Activated T-cell treated with anti-CD3 and anti-CD28 coated beads, Interleukin-2, amount 50 U/mL, for 24 hours (primary cell): ENCODE measurements around the gene XRCC4.
"Not testable (repeated sequence)": the region's sequence is repeated elsewhere in the genome, so short reads cannot be mapped to it uniquely, and the experiment has no call there.

Experiments
- DNase-seq: peaks from one replicate; pipeline ENCODE4 v3.0.0-alpha.2; 2020
- H3K27ac Mint-ChIP-seq: 2 replicates; pipeline ENCODE4 v1.8.0; 2020; ENCODE audit warnings: mild to moderate bottlenecking, mixed read lengths
- H3K27me3 Mint-ChIP-seq: 2 replicates; pipeline ENCODE4 v1.8.0; 2020; ENCODE audit warnings: mixed read lengths
- H3K36me3 Mint-ChIP-seq: 2 replicates; pipeline ENCODE4 v1.8.0; 2020; ENCODE audit warnings: low read depth, mixed read lengths
- H3K4me1 Mint-ChIP-seq: 2 replicates; pipeline ENCODE4 v1.8.0; 2020; ENCODE audit warnings: low read depth, mixed read lengths
- H3K4me3 Mint-ChIP-seq: 2 replicates; pipeline ENCODE4 v1.8.0; 2020; ENCODE audit warnings: mild to moderate bottlenecking, moderate library complexity, mixed read lengths
- H3K9me3 Mint-ChIP-seq: 2 replicates; pipeline ENCODE4 v1.8.0; 2020; ENCODE audit warnings: mixed read lengths

XRCC4 gene

DNA sequence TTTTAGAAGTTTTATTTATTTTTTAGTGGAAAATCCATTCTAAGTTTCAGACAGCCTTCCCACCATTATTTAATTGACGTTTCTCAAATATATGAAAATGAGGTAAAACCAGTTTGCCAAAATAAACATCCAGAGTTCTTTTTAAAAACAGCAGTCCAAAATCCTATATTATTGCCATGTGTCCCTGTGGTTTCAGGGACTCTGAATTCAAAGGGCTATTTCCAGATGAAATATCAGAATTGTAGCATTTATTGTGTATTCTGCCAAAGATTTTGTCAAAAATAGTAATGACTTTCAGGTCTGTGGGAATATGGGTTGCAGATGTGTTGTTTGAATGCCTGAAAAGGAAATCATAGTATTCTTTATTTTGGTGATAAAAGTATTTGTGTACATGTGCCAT is 41.6 kb downstream of the XRCC4 start:
- Mint-ChIP-seq H3K4me1 (no peaks in the 10 kb centered on the region), H3K9me3 (peaks cover 5% of the 10 kb centered on the region), H3K4me3 (no peak overlapping the region), H3K36me3 (peaks cover 39% of the 10 kb centered on the region), H3K27me3 (no peaks in the 10 kb centered on the region), H3K27ac (no peak overlapping the region)
- DNase-seq = no peak

DNA sequence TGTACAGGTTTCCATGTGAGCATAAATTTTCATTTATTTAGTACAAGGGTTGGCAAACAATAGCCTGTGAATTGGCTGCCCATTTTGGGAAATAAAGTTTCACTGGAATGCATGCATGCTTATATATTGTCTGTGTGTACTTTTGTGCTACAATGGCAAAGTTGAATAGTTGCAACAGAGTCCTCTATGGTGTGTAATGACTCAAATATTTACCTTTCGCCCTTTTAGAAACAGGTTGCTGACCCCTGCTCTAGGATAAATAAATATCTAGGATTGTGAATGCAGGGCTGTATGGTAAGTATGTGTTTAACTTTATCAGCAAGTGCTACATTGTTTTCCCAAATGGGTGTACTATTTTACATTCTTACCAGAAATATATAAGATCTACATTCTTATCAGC is 47.2 kb downstream of the XRCC4 start:
- H3K9me3 Mint-ChIP-seq = peaks cover 5% of the 10 kb centered on the region
- H3K4me3 Mint-ChIP-seq = no peak overlapping the region
- no peaks in the 10 kb centered on the region for H3K4me1 Mint-ChIP-seq
- H3K36me3 Mint-ChIP-seq = peaks cover 23% of the 10 kb centered on the region
- no peak overlapping the region for H3K27ac Mint-ChIP-seq
- DNase-seq = no peak
- no peaks in the 10 kb centered on the region for H3K27me3 Mint-ChIP-seq

DNA sequence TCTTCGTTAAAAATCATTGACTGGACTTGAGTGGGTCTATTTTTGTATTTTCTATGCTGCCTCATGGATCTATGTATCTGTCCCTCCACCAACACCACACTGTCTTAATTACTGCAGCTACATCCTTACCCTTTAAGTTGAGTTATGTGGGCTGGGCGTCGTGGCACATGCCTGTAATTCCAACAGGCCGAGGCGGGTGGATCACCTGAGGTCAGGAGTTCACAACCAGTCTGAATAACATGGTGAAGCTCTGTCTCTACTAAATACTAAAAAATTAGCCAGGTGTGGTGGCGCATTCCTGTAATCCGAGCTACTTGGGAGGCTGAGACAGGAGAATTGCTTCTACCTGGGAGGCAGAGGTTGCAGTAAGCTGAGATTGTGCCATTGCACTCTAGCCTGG is 48.2 kb downstream of the XRCC4 start:
- Mint-ChIP-seq H3K27ac (no peak overlapping the region), H3K4me1 (no peaks in the 10 kb centered on the region), H3K27me3 (no peaks in the 10 kb centered on the region), H3K4me3 (no peak overlapping the region), H3K36me3 (peaks cover 29% of the 10 kb centered on the region), H3K9me3 (peaks cover 5% of the 10 kb centered on the region)
- no peak for DNase-seq

DNA sequence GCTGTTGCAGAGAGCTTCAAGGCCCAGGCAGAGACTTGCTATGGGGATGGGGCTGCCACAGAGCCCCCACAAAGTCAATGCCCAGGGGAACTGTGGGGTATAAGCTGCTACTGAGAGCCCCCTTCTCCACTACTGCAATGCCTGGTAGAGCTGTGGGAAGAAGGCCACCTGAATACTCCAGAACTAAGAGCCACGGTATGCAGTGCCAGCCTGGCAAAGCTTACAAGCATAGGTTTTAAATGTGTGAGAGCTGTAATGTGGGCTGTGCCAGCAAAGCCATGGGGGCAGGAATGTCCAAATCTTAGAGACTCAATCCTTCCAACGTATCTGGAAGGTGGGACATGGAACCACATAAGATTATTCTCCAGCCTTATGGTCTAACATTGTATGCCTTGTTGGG is 49.2 kb downstream of the XRCC4 start:
- no peak overlapping the region for H3K27ac Mint-ChIP-seq
- peaks cover 11% of the 10 kb centered on the region for H3K9me3 Mint-ChIP-seq
- H3K4me3 Mint-ChIP-seq = no peak overlapping the region
- no peaks in the 10 kb centered on the region for H3K27me3 Mint-ChIP-seq
- H3K4me1 Mint-ChIP-seq = no peaks in the 10 kb centered on the region
- no peak for DNase-seq
- peaks cover 32% of the 10 kb centered on the region for H3K36me3 Mint-ChIP-seq

DNA sequence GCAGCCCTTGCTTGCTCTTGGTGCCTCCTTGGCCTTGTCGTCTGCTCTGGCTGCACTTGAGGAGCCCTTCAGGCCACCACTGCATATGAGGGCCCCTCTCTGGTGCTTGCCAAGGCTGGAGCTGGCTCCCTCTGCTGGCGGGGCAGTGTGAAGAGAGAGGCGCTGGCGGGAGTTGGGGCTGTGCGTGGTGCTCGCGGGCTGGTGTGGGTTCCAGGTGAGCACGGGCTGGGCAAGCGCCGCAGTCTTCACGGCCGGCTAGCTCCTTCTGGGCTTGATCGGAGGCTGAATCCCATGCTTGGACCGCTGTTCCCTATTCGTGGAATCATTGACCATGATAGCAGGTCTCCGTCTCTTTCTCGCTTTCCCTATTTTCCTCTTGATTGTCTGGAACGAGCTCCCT is 56.5 kb downstream of the XRCC4 start:
- Mint-ChIP-seq H3K27me3 (no peaks in the 10 kb centered on the region), H3K36me3 (peaks cover 46% of the 10 kb centered on the region), H3K4me3 (no peak overlapping the region), H3K9me3 (peaks cover 17% of the 10 kb centered on the region), H3K4me1 (no peaks in the 10 kb centered on the region), H3K27ac (no peak overlapping the region)
- DNase-seq = no peak

DNA sequence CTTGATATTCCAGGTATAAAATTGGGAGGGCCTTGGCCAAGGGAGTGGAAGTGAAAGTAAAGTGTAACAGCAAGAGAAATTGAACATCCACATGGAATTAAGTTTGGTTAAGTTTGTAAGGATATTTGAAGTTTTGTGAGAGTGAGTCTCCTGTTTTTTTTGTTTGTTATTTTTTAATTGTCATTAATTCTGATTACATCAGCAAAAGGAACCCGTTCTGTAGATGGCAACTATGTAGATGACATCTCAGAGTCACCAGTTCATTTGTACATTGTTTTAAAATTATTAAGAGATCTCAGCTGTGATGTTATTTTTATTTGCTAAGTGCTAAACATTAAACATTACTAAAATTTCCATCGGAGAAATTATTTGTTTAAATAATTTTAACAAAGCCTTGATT is 65.2 kb downstream of the XRCC4 start:
- no peaks in the 10 kb centered on the region for H3K27me3 Mint-ChIP-seq

DNA sequence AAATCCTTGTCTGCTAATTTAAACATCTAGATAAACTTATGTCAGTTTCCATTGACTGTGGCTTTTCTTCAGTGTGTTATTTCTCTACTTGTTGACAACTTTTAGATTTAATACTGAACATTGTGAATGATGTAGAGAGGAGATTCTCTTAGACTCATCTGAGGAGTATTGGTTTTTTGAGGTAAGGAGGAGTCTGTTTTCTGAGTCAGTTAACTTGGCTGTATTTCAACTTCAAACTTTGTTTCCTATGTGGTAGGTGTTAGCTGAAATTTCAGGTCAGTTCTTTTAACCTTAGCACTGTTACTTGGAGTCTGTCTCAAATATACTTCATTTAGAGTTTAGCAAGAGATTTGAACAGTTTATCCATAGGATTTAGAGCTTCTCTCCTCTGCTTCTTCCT is 67.9 kb downstream of the XRCC4 start:
- no peaks in the 10 kb centered on the region for H3K36me3 Mint-ChIP-seq
- H3K4me1 Mint-ChIP-seq = peaks cover 4% of the 10 kb centered on the region
- H3K27me3 Mint-ChIP-seq = no peaks in the 10 kb centered on the region
- no peak for DNase-seq
- H3K4me3 Mint-ChIP-seq = no peak overlapping the region
- no peak overlapping the region for H3K27ac Mint-ChIP-seq
- no peaks in the 10 kb centered on the region for H3K9me3 Mint-ChIP-seq

More for the DNA sequence above, 65.2 kb downstream of the XRCC4 start:
- H3K36me3 Mint-ChIP-seq = peaks cover 2% of the 10 kb centered on the region
- no peak overlapping the region for H3K4me3 Mint-ChIP-seq
- no peaks in the 10 kb centered on the region for H3K9me3 Mint-ChIP-seq
- no peak overlapping the region for H3K27ac Mint-ChIP-seq
- no peak for DNase-seq
- H3K4me1 Mint-ChIP-seq = peaks cover 4% of the 10 kb centered on the region

DNA sequence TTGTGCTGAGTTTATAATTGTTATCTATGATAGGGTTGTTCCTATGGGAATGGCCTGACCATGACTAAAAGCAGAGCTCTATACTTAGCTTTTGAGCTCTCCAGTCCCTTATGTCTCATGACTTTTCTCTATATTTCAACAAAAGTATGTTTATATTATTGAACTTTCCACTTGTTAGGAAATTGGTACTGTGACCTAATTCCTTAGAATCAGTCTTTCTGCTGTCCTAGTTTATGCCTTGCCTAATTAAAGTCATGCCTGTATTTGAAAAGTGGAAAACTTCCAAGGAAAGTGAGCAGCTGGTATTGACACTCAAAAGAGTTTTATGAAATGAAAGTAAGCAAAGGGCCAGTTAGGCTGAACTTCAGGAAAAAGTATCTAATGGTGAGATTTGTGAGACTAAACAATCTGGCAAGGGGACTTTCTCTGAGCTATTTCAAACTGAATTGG is 68.6 kb downstream of the XRCC4 start:
- Mint-ChIP-seq H3K36me3 (no peaks in the 10 kb centered on the region), H3K4me1 (peaks cover 4% of the 10 kb centered on the region), H3K4me3 (no peak overlapping the region), H3K9me3 (no peaks in the 10 kb centered on the region), H3K27ac (no peak overlapping the region), H3K27me3 (no peaks in the 10 kb centered on the region)
- no peak for DNase-seq

DNA sequence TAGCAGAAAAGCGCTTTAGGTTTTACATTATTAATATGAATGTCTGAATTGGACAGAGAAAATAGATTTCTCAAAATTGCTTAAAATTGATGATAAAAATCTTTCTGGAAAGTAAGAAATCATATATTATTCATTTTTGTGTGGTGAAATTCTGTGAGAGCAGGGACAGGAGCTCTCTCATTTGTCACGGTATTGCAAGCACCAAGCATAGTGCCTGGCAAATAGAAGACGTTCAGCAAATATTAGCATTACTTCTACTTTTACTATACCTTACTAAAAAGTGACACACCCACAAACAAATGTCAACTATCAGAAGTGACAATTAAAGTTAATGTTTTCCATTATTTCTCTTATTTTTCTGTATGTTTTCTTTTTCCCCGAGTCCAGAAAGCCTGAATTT is 69.1 kb downstream of the XRCC4 start:
- H3K27ac Mint-ChIP-seq = no peak overlapping the region
- H3K4me1 Mint-ChIP-seq = peaks cover 4% of the 10 kb centered on the region
- H3K9me3 Mint-ChIP-seq = no peaks in the 10 kb centered on the region
- no peak for DNase-seq
- H3K36me3 Mint-ChIP-seq = no peaks in the 10 kb centered on the region
- no peaks in the 10 kb centered on the region for H3K27me3 Mint-ChIP-seq
- H3K4me3 Mint-ChIP-seq = no peak overlapping the region

DNA sequence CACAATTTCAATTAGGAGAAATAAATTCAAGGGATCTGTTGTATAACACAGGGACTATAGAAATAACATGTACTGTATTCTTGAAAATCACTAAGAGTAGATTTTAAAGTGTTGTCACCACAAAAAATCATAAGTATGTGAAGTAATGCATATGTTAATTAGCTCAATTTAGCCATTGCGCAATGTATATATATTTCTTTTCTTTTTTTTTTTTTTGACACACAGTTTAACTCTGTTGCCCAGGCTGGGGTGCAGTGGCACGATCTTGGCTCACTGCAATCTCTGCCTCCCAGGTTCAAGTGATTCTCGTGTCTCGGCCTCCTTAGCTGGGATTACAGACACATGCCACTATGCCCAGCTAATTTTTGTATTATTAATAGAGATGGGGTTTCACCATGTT is 70.2 kb downstream of the XRCC4 start:
- Mint-ChIP-seq H3K27ac (no peak overlapping the region), H3K4me1 (no peaks in the 10 kb centered on the region), H3K9me3 (no peaks in the 10 kb centered on the region), H3K36me3 (no peaks in the 10 kb centered on the region), H3K4me3 (no peak overlapping the region), H3K27me3 (no peaks in the 10 kb centered on the region)
- DNase-seq = no peak

DNA sequence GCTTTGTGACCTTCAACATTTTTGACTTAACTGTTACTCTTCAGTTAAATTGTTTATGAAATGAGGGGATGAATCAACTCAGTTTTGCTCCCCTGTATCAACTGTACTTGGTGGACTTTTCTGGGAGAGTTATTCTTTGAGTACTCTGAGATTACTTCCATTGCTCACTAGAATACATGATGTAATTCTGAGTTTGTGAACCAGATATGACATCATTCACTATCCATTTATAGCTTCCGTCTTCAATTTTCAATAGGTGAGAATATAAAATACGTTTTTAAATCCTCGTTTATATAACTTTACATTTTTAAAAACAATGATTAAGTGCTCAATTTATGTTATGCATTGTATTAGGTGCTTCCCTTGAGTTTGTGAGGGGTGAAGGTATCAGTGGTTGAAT is 71.0 kb downstream of the XRCC4 start:
- H3K27ac Mint-ChIP-seq = no peak overlapping the region
- no peaks in the 10 kb centered on the region for H3K4me1 Mint-ChIP-seq
- no peaks in the 10 kb centered on the region for H3K9me3 Mint-ChIP-seq
- H3K4me3 Mint-ChIP-seq = no peak overlapping the region
- DNase-seq = no peak
- H3K36me3 Mint-ChIP-seq = no peaks in the 10 kb centered on the region
- H3K27me3 Mint-ChIP-seq = no peaks in the 10 kb centered on the region

DNA sequence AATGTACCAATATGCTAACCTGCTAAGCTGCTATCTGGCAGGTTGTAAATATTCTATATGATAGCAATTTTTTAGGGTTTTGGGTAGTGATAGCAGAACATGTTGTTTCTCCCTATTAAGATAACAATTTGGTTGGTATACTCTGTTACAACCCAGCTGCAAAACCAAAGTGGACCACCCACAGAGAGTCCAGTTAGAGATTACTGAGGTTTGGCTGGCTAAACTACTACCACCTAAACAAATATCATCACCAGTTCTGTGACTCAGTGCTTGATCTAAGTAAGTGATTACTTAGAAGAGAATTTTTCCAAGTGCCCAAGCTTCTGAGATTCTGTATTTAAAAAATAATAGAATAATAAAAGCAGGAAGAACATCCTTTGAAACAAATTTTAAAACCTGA is 72.3 kb downstream of the XRCC4 start:
- Mint-ChIP-seq H3K4me1 (no peaks in the 10 kb centered on the region), H3K27me3 (no peaks in the 10 kb centered on the region), H3K27ac (no peak overlapping the region), H3K4me3 (no peak overlapping the region), H3K9me3 (no peaks in the 10 kb centered on the region), H3K36me3 (no peaks in the 10 kb centered on the region)
- no peak for DNase-seq

DNA sequence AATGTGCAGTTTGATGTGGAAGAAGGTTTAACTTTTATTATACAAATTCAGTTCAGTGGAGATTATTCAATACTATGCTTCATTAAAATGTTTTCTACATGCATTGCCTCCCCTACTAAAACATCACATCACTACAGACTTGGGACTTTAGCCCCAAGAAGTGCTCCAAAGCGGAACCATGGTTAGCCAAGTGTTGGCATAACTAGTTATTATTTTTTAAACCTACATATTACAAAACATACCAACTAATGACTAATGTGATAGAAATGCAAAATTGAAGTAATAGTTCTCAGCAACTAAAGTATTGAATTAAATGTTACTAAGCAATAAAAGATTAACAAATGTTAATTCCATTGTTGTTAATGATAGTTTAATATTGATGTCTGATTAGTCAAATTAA is 74.5 kb downstream of the XRCC4 start:
- H3K9me3 Mint-ChIP-seq = no peaks in the 10 kb centered on the region
- no peaks in the 10 kb centered on the region for H3K36me3 Mint-ChIP-seq
- H3K4me3 Mint-ChIP-seq = no peak overlapping the region
- no peak overlapping the region for H3K27ac Mint-ChIP-seq
- DNase-seq = no peak
- H3K4me1 Mint-ChIP-seq = no peaks in the 10 kb centered on the region
- H3K27me3 Mint-ChIP-seq = no peaks in the 10 kb centered on the region

DNA sequence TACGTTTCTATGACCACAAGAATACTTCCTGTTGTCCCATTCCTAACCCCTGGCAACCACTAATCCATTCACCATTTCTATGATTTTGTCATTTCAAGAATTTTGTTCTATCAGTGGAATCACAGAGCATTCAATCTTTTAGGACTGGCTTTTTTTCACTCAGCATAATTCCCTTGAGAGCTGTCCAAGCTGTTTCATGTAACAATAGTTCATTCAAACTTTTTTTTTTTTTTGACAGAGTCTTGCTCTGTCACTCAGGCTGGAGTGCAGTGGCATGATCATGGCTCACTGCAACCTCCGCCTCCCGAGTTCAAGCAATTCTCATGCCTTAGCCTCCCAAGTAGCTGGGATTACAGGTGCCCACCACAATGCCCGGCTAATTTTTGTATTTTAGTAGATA is 75.6 kb downstream of the XRCC4 start:
- H3K4me1 Mint-ChIP-seq, H3K27ac Mint-ChIP-seq, H3K9me3 Mint-ChIP-seq, H3K4me3 Mint-ChIP-seq, H3K36me3 Mint-ChIP-seq, DNase-seq, H3K27me3 Mint-ChIP-seq: not testable (repeated sequence)

DNA sequence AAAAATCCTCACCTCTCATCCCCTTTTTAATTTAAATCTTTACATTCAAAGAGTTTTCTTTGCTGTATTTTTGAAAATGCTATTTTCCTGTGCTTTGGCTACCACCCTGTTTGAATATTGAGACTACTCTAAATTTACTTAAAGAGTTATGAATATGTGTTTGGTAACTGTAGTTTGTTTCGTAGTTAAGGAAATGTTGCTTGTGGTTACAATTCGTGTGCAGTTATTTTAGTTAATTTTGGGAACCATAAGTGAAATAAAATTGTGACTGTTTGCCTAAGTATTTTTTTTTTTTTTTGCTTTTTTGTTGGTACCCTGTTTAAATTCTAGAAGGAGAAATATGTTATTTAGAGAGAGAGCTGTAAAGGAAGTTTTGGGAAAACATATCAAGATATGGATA is 78.7 kb downstream of the XRCC4 start:
- H3K4me3 Mint-ChIP-seq = no peak overlapping the region
- no peak for DNase-seq
- H3K27ac Mint-ChIP-seq = no peak overlapping the region

DNA sequence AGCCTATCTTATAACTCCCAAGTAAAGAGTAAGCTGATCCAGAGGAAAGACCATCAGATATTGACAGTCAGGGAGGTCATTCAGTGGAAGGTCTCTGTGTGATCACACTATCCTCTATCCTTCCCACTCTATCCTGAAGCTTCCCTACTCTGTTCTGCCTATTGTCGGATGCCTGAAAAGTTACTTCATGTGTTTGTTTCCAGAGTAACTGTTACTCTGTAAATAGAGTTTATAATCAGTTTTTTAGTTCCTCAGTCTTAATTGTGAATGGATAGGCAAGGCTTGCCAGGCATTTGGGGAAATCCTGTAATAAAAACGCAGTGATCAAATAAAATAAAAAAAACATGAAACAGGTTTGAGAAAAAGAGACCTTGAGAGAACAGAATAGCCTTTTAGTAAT is 79.8 kb downstream of the XRCC4 start:
- Mint-ChIP-seq H3K27ac (no peak overlapping the region), H3K9me3 (no peaks in the 10 kb centered on the region), H3K36me3 (no peaks in the 10 kb centered on the region), H3K27me3 (no peaks in the 10 kb centered on the region), H3K4me3 (no peak overlapping the region), H3K4me1 (no peaks in the 10 kb centered on the region)
- no peak for DNase-seq

More for the DNA sequence above, 78.7 kb downstream of the XRCC4 start:
- Mint-ChIP-seq H3K27me3 (no peaks in the 10 kb centered on the region), H3K4me1 (no peaks in the 10 kb centered on the region), H3K36me3 (no peaks in the 10 kb centered on the region), H3K9me3 (no peaks in the 10 kb centered on the region)
